Measurements from ENCODE around the gene PRSS23. TPM values are rescaled to one million over a fixed set of nuclear protein-coding genes. Genes with fewer than 3 reads are reported as not detected.
A peak's percentile ranks its signal among the peaks of the same experiment; 100 is the strongest.

Gene PRSS23
- total RNA-seq, 1 experiment from 2014 or later, result 3.8 TPM

- TF ChIP-seq REST (IDR thresholded peaks at IDR 0.05; ENCODE audit: low read depth), result no peak
These were observed 9.9 kb downstream of the PRSS23 start (continued) for GRCh38 chr11:86810288-86810687.

- Histone ChIP-seq H4K20me1 (ENCODE audit: insufficient read depth) (no peaks in the 10 kb centered on the region), H3K9me3 (ENCODE audit: control insufficient read depth in 1 of 2, insufficient read depth in 1 of 2, low read depth in 1 of 2, low read length in 2 of 2) (no peaks in the 10 kb centered on the region), H3K27ac (ENCODE audit: low read depth, low read length) (peak overlapping the region; percentile 39; the same call in 1 of the 2 replicates), H3K79me2 (ENCODE audit: insufficient read depth, low read length) (no peaks in the 10 kb centered on the region), H3K4me1 (ENCODE audit: control insufficient read depth in 1 of 2, insufficient read depth in 2 of 2, low read length in 2 of 2) (peaks cover 22 to 32% of the 10 kb centered on the region in 2 experiments), H3K27me3 (ENCODE audit: insufficient read depth, low read length) (no peaks in the 10 kb centered on the region; the same call in 1 of the 2 replicates), H3K4me2 (ENCODE audit: low read length) (peak overlapping the region; percentile 68), H3K9ac (ENCODE audit: low read length) (no peak overlapping the region), H3K36me3 (ENCODE audit: control insufficient read depth in 1 of 2, insufficient read depth in 2 of 2, low read length in 2 of 2) (no peaks in the 10 kb centered on the region), H3K4me3 (replicated peaks in 1 of 2; ENCODE audit: low read depth in 1 of 2, low read length in 2 of 2) (peak overlapping the region in 1 of 2 experiments; percentile 17; a peak in 1 of 4 replicates), H3K9me2 (ENCODE audit: insufficient read depth) (no peaks in the 10 kb centered on the region), H2AFZ (ENCODE audit: low read depth, low read length, poor library complexity, severe bottlenecking) (no peak overlapping the region)
- peak; percentile 88 for ATAC-seq
- DNase-seq (ENCODE audit: low read depth, low spot score), result peak; percentile 76
- ChIA-PET RAD21 (ENCODE audit: low non-redundant PET in 1 of 2, low total read pairs in 2 of 2, uncharacterized antibody in 2 of 2, unreplicated experiment in 2 of 2) (no interaction called here), POLR2A (no interaction called here), CTCF (interaction anchor here (1.0 to 2.9 kb wide), 3 partner anchors 203 to 451 kb away, joined by 3 to 14 read pairs (median 3); no protein-coding TSS in a partner anchor)
- intact Hi-C loops (cut with micrococcal nuclease), result no loop called here
- BruUV-seq (replicated peaks), result no TSS peak
- TF ChIP-seq SIN3A (IDR thresholded peaks at IDR 0.05; ENCODE audit: low read depth) (peak; percentile 61), CTCF (IDR thresholded peaks at IDR 0.05 in 2 of 3, conservative IDR thresholded peaks at IDR 0.05 in 1 of 3; ENCODE audit: borderline replicate concordance in 1 of 3, insufficient read depth in 1 of 3, low read depth in 2 of 3, low read length in 2 of 3) (no peak), POLR2AphosphoS5 (IDR thresholded peaks at IDR 0.05; ENCODE audit: low read depth, low read length) (0 out of 2 replicates have a peak, but pooled peaks have one; percentile 26), REST (IDR thresholded peaks at IDR 0.05; ENCODE audit: low read depth) (no peak), TCF7L2 (IDR thresholded peaks at IDR 0.05; ENCODE audit: borderline replicate concordance, extremely low read depth, insufficient read depth, insufficient read length) (no peak), CEBPB (IDR thresholded peaks at IDR 0.05; ENCODE audit: low read depth) (no peak), RAD21 (IDR thresholded peaks at IDR 0.05; ENCODE audit: low read depth) (0 out of 2 replicates have a peak, but pooled peaks have one; percentile 12), CBX3 (IDR thresholded peaks at IDR 0.05; ENCODE audit: low read depth) (peak; percentile 76; the same call in 1 of the 2 replicates), MAX (IDR thresholded peaks at IDR 0.05) (peak; percentile 33), YY1 (IDR thresholded peaks at IDR 0.05; ENCODE audit: extremely low read depth, insufficient replicate concordance, low read depth, low read length) (peak; percentile 23), FOSL1 (IDR thresholded peaks at IDR 0.05; ENCODE audit: low read depth) (peak; percentile 71), JUND (IDR thresholded peaks at IDR 0.05) (peak; percentile 55), SP1 (IDR thresholded peaks at IDR 0.05; ENCODE audit: low read depth) (peak; percentile 59)
These were observed 11.4 kb downstream of the PRSS23 start for GRCh38 chr11:86811637-86812321.
